Bone marrow (tissue), 2 donors: ENCODE results near the gene FEZ2.
A peak's percentile ranks its signal among the peaks of the same experiment; 100 is the strongest.
"Not testable (repeated sequence)": the region's sequence is repeated elsewhere in the genome, so short reads cannot be mapped to it uniquely, and the experiment has no call there.

ENCODE experiments used
- DNase-seq, 2 donors: peaks; one replicate each; lab custom pipeline; 2025; lab: John Stamatoyannopoulos, UW

Gene FEZ2

DNA sequence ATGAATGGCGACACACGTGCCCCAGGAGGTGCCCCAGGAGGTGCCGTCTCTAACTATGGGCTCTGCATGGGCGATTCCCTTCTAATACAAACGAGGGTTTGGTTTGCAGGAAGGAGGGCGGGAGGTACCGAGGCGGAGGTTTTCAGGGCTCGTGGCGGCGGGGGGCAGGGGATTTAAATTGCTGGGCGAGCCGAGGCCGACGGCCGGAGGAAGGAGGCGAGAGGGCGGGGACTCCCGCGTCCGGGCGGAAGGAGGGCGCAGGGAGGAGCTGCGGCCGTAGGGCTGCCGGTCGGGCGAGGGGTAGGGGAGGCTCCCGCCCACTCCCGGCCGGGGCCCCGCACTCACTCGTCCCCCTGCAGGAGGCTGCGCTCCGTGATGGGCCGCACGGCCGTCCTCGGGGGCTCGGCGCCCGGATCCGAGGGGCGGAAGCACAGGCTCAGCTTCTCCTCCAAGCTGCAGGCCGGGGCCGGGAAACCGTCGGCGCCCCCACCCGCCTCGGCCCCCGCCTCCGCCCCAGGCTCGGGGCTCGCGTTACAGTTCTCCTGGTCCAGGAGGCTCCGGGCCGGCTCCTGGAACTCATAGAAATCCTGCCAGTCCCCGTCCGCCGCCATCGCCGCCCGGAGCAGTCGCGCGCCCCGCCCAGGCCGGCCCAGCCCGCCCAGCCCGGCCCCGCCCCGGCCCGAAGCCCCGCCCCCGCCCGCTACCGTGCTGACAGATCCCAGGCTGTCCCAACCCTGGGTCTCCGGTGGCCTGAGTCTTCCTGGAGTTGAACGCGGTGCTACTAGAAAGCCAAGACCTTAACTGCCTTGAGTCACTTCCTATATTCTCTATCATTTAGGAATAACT is at the start of gene FEZ2:
FEZ2 (minus strand) TSS at position 637 of the 846 bp plus-strand sequence; CDS start at position 611, 26 bp downstream.
- peak; percentile 40 to 68 for DNase-seq

DNA sequence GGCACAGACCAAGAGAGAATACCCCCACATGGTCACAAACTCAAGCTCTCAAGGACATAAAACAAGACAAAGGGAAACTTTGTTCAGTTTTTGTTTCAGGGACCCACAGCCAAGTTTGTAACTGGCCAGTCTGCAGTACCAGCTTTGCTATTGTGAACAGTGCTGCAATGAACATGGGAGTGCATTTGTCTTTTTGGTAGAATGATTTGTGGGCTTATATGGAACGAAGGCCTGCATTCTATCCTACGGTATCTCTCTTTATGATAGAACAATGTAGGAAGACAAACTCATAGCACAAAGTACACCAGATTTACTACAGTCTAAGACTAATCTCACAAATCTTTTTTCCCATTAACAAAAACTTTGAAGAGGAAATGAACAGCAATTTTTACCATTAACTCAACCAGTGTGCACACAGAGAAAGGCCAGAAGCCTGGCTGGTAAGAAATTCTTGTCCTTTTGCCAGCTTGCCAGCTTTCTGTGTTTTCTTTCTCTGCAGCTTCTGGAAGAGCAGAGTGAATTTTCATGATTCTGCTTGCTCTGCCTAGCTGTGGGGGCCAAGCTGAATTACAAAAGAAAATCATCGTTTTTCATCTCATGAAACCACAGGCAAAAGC is 37.1 kb upstream of the FEZ2 start:
- no peak for DNase-seq

DNA sequence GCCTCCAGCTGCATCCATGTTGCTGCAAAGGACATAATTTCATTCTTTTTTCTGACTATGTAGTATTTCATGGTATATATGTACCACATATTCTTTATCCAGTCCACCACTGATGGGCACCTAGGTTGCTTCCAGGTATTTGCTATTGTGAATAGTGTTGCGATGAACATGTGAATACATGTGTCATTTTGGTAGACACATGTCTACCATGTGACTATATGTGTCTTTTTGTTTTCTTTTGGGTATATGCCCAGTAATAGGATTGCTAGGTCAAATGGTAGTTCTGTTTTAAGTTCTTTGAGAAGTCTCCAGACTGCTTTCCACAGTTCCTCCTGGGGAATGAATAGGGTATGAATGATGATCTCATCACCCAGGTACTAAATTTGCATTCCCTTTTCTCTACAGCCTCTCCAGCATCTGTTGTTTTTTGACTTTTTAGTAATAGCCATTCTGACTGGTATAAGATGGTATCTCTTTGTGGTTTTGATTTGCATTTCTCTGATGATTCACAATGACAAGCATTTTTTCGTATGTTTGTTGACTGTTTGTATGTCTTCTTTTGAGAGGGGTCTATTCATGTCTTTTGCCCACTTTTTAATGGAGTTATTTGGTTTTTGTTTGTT is 35.6 kb upstream of the FEZ2 start:
- no peak for DNase-seq

- DNase-seq, result no peak
These were observed 28.8 kb upstream of the FEZ2 start for GRCh38 chr2:36626756-36627155.

GRCh38 chr2:36626071-36626470 is 28.1 kb upstream of the FEZ2 start:
- DNase-seq, result no peak

- no peak for DNase-seq
These were observed 27.3 kb upstream of the FEZ2 start for GRCh38 chr2:36625304-36625703.

- DNase-seq, result no peak
These were observed 22.4 kb upstream of the FEZ2 start for GRCh38 chr2:36620321-36620720.

DNA sequence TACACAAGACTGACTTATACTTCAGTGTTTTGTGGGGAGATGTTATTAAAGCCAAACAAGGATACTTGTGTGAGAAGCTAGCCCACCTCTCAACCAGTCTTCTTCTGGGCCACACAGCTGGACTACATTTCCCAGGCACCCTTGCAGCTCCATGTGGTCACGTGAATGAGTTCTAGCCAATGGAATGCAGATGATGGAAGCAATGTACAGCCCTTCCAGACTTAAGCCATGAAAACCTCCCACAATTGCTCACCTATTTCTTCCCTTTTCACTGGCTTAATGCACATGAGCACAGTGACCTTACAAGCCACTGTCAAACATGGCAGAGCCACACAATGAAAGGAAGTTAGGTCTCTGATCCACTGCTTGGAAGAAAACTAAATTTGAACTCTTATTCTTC is 20.4 kb upstream of the FEZ2 start:
- DNase-seq, result peak in 1 of 2 donors; percentile 20

DNA sequence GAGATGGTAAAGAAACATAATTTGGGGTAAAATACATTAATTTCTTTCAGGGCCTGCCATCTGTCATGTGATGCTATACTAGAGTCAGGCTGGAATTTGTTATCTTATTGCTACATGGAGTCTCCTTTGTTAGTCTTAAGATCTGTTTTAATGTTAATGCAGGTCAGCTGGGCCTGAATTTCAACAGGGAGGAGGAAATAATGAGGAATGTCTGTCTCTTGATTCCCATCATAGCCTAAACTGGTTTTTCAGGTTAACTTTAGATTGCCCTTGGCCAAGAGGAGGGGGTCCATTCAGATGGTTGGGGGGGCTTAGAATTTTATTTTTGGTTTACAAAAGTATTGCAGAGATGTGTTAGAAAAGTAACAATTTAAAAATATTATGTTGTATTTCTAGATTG is 19.0 kb upstream of the FEZ2 start:
- DNase-seq, result no peak

DNA sequence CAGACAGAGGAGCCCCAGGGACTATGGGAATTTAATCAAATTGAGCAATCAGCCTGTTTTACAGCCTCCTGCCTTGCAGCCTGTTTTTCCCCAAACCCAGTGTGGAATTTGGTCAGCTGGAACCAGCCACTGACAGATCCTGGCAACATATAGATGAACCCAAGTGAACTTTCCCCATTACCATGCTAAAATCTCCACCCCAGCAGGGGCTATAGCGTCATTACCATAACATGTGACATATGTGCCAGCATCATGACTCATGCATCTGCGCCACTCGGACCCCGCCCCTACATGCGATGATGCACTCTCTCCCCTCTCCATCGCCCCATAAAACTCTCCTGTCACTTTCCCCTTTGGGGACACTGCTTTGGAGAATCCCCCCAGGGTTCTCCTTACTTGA is 17.3 kb upstream of the FEZ2 start:
- DNase-seq, result no peak

DNA sequence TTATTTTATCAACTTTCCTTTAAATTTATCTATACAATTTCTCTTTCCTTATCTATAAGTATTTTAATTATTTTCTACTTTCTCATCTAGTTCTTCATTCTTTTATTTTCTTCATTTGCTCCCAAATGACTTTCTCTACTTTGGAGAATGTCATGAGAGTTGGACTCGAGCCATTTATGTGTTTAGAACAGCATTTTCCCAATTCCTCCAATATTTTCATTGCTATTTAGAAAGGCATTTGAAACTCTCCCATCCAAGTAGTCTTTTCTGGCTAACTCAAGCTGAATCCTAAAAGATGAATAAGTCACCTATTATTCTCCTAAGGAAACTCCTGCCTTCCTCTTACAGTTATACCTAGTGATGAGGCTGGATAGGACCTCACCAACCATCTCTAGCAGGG is 15.8 kb upstream of the FEZ2 start:
- DNase-seq, result no peak

DNA sequence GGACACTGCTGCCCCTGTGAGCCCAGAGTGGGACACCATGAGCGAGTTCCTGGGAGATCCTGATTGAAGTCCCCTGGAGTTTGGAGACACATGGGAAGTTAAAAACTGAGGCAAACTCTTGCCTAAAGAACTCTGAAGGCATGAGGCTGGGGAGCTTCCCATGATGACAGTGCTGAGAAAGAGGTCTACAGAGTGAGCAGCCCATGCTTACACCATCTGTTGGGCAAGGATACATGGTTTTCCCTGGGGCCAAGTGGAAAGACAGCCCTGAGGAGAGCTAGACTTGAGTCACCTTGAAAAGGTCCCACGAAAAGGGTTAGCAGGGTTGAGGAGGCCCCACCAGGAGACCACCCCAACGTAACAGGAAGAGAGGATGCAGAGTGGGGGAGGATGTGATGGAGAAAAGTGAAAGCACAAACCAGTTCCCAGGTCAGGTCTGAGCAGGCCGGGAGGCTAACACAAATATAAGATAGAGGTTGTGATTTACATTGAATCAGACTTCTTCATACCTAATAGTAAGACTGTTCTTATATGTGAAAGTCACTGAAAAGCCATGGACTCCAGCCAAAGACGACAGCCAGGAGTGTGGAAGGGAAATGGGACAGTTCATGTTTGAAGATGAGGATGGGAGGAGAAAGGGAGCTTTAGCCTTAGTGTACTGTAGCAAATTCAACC is 13.5 kb upstream of the FEZ2 start:
- no peak for DNase-seq

DNA sequence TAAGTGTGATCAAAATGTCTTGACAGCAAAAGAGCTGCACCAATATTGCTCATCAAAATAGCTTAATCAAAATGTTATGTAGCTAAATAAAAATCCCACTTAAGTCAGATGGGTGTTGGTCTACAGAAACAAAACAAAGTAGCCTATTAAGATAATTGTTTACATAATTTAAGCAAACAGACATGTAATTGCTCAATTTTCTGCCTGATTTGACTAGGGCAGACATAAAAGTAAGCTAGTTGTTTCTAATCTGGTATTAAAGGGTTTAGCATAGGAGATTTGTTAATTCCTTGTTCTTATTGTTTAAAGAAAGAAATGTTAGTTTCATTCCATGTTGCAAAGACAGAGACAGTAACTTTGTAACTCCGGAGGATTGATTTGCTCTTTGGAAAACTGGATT is 11.5 kb upstream of the FEZ2 start:
- DNase-seq, result no peak

GRCh38 chr2:36607947-36608346 is 10.0 kb upstream of the FEZ2 start:
- no peak for DNase-seq

DNA sequence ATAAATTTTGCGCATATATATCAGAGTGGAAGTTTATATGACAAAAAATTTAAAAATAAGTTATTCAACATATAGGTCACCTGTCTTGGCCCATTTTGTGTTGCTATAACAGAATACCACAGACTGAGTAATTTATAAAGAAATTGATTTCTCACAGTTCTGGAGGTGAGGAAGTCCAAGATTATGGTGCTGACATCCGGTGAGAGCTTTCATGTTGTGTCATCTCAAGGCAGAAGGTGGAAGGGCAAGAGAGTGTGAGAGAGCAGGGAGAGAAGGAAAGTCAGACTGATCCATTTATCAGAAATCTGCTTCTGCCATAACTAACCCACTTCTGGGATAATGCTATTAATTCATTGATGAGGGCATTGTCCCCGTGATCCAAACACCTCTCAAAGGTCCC is 9.0 kb upstream of the FEZ2 start:
- DNase-seq, result no peak

GRCh38 chr2:36605273-36605672 is 7.3 kb upstream of the FEZ2 start:
- DNase-seq, result no peak

- not testable (repeated sequence) for DNase-seq
These were observed 5.7 kb upstream of the FEZ2 start for GRCh38 chr2:36603629-36604028.

DNA sequence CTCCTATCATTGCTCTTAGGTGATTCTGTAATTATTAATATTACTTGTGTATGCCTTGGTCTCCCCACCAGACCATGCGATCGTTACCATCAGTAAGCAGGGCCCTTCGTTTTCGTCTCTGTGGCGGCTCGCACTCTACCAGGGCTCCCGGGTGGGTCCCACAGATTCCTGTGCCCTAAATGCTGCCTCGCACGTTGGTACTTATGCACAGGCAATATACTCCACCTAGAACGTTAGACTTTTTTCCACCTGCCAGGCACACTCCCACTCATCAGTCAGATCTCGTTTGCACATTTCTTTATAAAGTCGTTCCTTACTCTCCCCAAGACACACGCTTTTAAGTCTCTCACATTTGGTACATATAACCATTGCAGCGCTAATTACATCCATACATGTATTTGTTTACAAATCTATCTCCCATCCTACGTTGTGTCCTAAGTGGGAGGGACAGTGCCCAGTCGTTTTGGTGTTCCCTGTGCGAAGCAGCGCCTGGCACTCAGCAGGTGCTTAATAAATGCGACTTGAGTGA is 901 bp downstream of the FEZ2 start:
- DNase-seq, result no peak

- DNase-seq, result no peak
These were observed 1.6 kb downstream of the FEZ2 start for GRCh38 chr2:36596397-36596796.

GRCh38 chr2:36594849-36595248 is 3.1 kb downstream of the FEZ2 start:
- DNase-seq, result no peak

DNA sequence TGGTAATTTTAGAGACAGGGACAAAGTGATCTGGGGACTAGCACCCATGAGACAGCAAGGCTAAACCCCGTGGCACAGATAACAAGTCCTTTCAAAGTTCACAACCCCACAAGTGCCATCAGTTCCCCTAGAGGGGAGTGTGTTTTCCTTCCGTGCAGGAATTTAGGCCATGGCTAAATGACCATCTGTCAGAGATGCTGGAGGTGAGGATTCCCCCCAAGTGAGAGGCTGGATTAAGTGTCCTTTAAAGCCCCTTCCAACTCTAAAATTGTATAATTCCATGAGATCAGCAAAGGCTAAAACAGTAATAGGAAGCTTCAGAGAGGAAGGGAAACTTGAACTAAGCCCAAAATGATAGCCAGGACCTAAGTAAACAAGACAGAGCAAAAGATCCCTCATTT is 8.7 kb downstream of the FEZ2 start:
- no peak for DNase-seq

GRCh38 chr2:36587556-36587955 is 10.4 kb downstream of the FEZ2 start:
- DNase-seq, result no peak
